ENCODE results near the gene KIR3DL1.

GRCh38 chr19:54804571-54804970 lies 11.7 kb upstream of the KIR3DL1 start:
- no peak for TF ChIP-seq EZH2 (IDR thresholded peaks at IDR 0.05; ENCODE audit: low read length, missing control alignments)
- TF ChIP-seq, protein P1, sequence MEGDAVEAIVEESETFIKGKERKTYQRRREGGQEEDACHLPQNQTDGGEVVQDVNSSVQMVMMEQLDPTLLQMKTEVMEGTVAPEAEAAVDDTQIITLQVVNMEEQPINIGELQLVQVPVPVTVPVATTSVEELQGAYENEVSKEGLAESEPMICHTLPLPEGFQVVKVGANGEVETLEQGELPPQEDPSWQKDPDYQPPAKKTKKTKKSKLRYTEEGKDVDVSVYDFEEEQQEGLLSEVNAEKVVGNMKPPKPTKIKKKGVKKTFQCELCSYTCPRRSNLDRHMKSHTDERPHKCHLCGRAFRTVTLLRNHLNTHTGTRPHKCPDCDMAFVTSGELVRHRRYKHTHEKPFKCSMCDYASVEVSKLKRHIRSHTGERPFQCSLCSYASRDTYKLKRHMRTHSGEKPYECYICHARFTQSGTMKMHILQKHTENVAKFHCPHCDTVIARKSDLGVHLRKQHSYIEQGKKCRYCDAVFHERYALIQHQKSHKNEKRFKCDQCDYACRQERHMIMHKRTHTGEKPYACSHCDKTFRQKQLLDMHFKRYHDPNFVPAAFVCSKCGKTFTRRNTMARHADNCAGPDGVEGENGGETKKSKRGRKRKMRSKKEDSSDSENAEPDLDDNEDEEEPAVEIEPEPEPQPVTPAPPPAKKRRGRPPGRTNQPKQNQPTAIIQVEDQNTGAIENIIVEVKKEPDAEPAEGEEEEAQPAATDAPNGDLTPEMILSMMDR (conservative IDR thresholded peaks at IDR 0.05 in 1 of 2, IDR thresholded peaks at IDR 0.05 in 1 of 2; ENCODE audit: low read depth in 1 of 2, low read length in 2 of 2), result no peak

All from fibroblast of lung (primary cell).